ENCODE results near the gene PER2.
"Not testable (repeated sequence)": the region's sequence is repeated elsewhere in the genome, so short reads cannot be mapped to it uniquely, and the experiment has no call there.

The PER2 gene

DNA sequence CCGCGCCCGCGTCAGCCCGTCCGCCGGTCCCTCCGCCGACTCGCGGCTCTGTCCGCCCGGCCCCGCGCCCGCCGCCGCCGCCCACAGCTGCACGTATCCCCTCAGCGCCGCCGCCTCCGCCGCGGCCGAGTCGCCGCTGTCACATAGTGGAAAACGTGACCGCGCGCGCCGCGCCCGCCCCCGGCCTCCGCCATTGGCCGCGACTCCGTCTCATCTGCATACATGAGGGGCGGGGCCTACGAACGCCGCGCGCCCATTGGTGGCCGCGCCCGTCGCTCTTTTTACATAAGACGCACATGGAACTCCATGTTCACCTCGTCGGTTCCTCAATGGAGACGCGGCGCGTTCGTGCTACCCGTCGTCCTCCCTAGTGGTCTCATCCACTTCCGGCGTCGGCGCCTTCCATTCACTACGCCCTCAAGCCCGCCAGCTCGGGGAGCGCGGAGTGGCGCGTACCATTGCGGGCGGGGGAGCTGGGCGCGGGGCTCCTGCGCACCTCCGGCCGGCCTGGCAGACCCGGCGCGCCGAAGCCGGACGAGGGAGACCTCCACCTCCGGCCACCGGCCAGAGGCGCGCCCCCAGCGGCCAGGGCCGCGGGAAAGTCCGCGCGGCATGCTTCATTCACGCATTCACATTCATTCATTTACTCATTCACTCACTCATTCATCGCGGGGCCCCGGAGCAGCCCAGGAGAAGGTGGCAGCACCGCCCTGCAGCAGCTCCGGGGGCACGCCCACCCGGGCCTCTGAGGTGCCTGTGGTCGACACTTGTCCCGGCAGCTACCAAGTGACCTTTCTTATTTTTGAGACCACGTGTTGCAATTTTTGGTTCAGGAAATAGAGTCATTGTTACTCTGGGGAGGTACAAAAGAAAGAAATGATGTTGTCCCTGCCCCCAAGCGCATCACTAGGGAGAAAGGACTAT lies 502 bp upstream of the PER2 start:
- DNase-seq (ENCODE audit: low read depth): peak; percentile 95

DNA sequence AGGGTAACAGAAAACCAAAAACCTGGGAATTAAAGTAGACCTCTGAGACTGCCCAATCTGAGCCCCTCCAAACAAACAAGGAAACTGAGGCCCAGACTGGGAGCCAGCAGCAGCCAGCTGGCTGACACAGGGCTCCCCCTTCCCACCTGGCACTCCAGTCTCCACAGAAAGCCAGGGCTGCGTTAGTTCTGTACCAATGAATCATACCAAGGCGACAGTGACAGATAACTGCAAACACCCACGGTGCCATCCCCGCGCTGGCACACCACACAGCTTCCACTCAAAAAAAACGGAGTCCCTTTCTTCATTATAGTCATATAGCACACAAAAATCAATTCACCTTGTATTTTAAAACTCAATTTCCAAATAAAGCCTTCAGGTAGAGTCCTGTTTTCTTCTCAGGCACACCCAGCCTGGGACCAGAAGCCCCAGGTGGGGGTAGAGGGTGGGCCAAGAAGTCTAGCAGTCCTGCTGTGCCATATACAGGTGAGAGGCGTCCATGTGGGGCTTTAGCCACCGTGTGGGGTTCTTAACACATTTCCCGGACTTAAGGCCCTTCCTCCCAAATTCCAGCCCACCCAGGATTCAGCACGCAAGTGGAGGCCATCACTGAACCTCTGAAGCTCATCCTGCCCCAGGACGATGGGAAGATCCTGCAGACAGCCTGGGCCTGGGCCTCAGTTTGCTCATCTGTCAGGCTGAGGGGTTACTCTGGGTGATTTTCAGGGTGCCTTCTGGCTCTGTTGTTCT lies 1.2 kb downstream of the PER2 start:
- peak; percentile 11 for DNase-seq (ENCODE audit: low read depth)

DNA sequence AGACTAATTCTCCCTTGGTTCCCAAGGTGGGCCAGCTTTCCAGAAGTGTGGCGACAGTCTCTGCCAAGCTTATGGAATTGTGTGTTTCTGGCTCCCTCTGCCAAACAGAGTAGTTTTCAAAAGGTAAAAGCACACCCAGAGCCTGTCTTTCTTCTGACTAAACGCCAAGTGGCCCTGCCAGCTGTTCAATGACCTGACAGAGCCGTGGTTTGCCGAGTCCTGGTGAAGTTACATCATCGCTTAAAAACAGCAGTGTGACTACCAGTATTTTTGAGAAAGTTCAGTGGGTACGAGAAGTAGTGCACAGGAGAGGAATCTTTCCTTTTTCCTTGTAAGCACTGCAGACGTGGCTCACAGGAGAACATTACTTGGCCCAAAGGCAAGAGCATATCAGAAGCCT lies 1.9 kb downstream of the PER2 start:
- no peak for DNase-seq (ENCODE audit: low read depth)

DNA sequence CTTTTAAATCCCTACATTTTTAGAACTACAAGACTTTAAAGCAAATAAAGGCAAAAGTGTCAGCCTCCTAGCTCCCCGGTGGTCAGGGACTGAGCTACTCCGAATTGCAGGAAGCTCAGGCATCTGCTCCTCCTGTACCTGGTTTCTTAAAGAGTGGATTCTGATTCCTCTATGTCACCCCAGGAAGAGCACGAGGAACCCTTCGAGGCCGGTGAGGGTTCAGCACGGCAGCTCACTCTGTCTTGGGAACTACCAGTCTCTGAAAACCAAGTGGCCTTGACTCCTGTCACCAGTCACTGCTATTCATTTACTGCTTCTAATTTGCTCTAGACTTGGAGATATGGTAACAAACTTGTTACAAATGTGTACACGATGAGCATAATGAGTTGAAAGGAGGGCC lies 2.3 kb downstream of the PER2 start:
- no peak for DNase-seq (ENCODE audit: low read depth)

DNA sequence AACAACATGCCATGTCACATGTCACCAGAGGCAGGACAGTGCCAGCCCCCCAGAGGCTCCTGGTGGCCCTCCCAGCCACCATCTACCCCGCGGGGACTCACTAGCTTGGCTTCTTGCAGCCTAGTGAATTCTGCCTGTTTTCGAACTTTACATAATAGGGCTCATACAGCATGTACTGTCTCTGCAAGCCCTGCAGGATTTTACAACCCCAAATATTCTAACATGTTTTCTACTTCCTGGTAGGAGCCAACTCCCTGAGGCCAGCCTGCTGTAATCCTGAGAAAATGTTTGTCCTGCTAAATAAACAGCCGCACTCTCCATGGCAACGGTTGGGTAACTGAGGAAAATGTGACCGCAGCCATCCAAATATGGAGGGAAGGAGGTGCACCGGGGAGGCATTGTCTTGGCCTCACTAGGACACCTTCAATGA lies 2.7 kb downstream of the PER2 start:
- no peak for DNase-seq (ENCODE audit: low read depth)

DNA sequence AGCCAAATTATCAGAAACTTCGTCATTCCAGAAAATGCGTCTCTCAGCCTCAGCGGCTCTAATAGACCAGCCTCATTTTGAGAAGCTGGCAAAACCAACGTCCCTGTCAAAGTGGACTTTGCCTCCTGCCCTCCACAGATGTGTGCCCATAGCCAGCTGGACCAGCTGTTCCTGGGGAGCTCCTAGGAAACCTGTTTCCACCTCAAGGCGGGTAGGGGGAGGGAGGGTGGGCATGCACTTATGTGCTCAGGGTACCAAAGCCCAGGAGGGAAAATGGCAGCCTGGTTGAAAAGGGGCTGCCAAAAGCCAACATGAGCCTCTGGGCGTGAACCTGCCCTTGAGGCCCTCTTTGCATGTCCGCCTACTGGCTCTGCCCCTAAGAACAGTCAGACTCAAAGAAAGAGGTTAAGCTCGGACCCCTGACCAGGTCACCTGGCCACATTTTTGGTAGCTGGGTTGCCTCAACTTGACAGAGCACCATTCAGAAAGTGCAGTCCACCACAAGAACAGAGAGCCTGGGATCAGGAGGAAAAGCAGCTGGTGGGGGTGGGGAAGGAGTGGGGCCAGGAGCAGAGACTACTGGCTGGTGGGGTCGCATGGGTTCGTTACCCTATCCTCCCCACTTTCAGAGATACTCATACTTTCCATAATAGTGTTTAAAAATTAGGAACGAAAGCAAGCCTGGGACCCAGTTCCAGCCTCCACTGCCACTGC lies 3.5 kb downstream of the PER2 start:
- DNase-seq (ENCODE audit: low read depth): no peak

DNA sequence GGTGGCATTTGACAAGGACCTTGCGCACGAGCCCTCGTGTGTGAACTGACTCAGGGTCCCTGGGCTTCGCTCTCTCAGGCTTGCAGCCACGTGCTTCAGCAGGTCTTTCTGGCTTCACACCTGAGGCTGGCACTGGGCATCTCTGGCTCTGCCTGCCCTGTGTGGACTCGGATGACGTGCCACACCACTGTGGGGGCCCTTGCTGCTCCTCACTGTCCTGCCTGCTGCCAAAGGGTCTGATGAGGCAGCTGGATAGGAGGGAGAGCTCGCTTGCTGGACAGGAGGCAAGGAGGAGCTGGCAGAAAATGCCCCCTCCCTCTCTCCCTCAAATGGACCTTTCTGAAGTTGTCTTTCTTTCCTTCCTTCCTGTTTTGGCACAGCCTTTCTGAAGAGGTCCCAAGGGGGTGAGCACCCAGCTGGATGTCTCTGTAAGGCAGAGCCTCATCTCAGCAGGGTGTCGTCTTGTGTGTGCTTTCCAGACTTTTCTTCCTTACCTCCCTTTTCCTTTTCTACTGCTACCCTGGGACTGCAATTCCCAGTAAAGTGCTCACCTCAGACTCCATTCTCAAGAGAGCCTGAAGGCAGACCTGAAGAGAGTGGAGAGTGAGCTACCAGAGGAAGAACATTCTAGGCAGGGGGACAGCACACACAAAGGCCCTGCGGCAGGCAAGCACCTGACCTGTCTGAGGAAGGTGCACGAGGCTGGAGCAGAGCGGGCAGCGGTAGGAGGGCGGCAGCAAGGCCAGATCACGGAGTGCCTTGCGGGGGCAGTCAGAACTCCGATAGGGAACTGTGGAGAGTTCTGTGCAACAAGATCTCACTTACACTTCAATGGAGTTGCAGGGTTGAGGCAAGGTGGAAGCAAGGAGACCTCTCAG lies 5.3 kb downstream of the PER2 start:
- no peak for DNase-seq (ENCODE audit: low read depth)

DNA sequence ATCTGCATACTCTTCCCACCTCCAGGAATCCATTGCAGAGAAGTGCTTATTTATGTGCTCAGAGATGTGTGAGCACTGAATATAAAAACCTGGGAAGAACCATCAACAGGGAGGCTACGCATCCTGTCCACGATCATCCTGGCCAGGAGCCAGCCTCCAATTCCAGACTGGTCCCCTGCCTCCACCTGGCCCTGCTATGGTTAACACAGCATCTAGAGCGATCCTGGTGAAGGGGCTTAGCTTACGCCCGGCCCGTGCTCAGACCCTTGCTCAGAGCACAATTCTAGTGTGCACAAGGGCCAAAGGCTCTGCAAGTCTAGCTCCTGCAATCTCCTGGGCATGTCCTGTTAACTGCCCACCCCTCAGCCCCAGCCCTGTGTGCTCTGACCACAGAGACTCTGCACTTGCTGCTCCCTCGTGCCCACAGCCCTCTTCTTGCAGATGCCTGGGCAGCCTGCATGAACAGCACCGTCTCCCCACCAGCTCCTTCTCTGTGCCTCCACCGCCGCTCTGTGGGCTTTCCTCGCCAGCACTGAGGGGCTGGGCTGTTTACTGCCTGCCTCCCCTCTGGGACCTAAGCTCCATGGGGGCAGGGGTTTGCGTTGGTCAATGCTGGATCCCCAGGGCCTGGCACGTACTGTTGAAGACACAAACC lies 6.5 kb downstream of the PER2 start:
- no peak for DNase-seq (ENCODE audit: low read depth)

DNA sequence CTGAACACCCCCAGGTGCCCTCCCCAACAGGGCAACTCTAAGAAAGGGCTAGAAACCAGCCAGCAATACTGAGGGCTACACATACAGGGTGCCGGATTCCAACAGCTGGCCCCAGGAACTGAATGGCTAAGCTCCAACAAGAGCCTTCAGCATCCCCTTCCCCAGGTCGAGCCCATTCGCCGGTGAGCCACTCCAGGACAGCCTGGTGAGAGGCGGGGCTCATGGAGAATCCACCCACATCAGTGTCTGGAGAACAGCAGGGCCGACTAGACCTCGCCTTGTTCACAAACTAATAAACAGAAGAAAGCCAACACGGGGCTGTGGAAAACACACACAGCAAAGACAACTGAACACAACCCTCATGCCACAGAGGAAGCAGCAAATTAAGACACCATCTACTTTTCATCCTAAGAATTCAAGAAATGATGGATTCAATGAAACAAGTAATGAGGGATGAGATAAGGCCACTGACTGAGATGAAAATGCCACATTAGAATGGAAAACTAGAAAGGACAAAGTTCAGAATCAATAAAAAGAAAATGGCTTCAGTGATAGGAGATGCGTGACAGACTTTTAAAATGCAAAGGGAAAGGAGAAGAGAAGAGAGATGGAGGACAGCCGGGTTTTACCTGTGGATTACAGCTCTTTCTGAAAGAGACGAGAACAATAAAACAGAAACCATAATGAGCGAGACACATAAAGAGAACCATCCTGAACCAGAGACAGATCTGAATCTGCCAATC lies 8.2 kb downstream of the PER2 start:
- no peak for DNase-seq (ENCODE audit: low read depth)

DNA sequence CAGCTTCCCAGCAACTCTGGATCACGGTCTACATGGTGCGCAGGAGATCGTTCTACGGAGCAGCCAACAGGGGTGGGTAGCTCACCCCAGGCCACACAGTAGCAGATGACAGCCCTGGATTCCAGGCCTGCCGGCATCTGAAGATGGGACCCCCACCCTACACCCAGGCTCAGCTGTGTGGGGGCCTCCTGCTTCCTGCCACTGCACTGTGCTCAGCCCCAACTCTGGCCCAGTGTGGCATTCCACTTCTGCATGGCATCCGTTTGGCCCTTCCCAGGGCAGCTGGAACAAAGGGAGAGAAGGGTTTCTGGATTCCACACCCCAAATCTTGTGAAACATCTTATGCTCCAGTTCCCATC lies 9.1 kb downstream of the PER2 start:
- no peak for DNase-seq (ENCODE audit: low read depth)

DNA sequence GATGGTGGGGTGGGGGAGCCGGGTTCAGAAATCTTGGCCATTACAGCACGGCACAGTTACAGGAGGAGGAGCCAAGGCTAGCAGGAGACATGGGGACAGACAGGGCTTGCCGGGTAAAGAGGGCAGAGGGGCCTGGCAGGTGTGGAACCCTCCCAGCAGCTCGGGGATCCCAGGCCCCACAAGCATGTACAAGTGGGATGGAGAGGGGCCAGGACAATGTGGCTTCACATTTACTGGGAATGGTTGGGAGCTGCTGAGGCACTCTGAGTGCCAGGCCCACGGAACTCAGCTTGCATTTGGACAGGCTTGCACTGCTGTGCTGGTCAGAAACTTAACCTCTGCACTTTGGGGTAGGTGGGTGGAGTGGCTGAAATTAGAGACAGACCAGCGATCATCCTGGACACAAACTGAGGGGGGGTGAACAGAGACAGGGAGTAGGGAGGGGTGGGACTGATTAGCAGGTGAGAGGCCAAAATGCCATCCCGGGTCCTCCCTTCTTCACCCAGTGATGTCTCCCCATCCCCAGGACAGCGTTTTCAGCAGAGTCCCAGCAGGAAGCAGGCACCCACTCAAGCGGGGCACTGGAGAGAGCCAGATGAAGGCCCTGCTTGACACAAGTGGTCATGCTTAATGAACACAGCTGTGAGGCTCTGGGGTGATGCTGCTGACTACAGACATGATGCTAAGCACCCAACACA lies 9.6 kb downstream of the PER2 start:
- DNase-seq (ENCODE audit: low read depth): no peak

DNA sequence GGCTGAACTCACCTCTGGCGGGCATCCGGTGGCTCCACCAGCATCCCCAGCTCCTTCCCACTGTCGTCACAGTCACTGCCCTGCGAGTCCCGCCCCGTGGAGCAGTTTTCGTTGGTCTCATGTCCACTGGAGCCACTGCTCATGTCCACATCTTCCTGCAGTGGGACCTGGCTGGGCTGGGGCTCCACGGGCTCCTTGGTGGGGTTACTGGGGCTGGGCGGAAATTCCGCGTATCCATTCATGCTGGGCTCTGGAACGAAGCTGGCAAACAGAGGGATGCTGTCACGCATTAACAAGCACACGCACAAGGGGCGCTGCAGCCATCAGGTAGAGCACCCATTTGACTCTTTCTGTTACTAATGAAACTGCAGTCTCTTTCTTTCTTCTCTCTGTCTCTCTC lies 10.7 kb downstream of the PER2 start:
- DNase-seq (ENCODE audit: low read depth): no peak

DNA sequence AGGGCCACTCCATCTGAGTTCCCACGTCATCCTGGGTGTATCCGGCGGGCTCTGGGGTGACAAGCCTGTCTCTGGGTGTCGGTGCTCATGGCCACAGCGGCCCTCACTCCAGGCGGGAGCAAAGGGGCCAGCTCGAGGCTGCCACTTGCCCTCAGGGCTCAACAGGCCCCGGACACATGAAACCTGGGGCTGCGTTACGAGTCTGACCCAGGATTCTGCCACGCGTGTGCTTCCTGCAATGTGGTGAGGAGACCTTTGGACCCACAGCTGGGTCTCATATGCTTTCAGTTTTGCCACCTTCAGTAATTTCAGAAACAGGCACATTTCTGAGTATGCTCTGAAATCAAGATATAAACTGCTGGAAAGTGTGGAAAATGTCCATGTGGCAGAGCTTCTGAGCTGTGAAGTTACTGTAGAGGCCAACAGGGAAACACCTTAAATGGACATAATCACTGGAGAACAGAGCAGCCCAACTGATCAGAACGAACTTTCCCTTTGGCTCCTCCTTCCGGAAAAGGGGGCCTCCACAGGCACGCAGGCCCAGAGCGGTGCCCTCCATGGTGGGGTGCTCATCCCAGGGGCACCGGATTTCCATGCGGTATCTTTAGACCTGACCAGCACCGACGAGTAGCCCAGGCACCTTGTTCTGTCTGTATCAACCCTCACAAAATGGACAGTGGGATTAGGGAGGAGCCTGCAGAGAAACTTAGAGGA lies 14.1 kb downstream of the PER2 start:
- DNase-seq (ENCODE audit: low read depth): no peak

DNA sequence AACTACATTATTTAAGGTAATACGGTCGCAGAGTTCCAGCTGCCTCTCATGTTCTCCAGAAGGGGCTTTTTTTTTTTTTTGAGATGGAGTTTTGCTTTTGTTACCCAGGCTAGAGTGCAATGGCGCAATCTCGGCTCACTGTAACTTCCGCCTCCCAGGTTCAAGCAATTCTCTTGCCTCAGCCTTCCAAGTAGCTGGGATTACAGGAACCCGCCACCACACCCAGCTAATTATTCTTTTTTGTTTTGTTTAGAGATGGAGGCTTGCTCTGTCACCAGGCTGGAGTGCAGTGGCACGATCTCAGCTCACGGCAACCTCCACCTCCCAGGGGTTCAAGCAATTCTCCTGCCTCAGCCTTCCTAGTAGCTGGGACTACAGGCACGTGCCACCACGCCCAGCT lies 15.0 kb downstream of the PER2 start:
- DNase-seq (ENCODE audit: low read depth): not testable (repeated sequence)

DNA sequence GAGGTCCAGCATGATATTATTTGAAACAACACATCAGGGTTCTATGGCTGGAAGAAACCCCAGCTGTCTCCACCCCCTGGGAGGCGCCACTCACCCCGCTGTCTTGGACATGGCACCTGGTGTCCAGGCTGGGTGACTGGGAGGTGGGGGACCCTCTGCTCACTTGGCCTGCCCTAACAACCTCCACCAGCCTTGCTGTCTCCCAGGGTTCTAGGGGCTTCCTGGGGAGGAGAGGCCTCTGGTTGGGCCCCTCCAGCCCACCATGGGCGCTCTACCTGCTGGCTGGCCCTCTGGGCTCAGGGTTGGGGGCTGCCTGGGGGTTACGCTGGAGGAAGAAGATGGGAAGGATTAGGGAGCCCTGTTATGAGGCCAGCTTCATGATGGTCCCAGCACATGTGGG lies 16.3 kb downstream of the PER2 start:
- DNase-seq (ENCODE audit: low read depth): no peak

DNA sequence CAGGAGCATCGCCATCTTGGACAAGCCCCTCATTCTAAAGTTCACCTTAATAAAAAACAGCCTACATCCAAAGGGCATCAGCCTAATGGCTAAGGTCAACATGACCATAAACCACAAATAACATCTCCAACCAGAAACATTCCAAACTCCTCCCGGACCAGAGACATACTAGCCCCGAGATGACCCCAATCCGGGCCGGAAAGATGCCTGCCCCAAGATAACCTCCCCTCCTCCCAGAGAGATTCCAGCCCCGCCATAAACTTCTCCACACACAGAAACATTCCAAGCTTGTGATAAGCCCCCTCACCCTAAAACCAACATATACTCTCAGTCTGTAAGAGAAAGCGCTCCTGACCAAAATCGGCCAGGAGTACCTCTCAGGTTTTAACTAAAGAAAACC lies 16.7 kb downstream of the PER2 start:
- not testable (repeated sequence) for DNase-seq (ENCODE audit: low read depth)

DNA sequence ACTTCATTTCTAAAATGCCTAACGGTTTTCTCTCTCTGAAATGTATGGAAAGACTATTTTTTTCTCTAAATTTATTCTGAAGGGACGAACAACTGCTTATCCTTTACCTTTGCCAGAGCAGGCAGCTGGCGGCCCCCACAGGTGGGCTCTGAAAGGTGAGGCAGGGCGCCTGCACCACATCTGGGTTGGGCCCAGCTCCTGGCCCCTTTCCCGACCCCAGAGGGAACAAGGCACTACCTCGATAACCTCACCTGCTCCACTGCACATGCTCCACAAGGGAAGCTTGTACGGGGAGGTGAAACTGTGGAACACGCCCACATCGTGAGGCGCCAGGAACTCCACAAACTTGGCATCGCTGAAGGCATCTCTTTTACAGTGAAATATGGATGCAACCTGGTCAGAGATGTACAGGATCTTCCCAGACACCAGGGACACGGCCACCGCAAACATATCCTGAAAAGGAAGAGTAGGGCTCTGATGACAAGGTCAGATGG lies 17.3 kb downstream of the PER2 start:
- no peak for DNase-seq (ENCODE audit: low read depth)

DNA sequence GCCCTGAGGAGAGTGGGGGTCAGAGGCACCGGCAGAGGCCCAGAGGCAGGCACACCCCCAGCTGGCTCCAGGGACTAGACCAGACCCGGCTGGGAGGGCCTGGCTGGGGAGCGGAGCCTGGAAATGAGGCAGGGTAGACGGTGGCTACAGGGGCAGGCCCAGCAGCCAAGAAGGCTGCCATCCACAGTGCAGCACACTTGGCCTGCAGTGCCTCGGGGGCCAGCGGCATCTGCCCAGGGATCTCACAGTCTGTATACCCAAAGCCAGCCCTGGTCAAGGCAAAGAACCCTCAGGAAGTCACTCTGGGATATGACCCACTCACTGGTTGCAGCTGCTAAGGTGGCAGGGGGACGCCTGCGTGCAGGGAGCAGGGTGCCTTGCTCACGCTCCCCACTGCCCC lies 17.8 kb downstream of the PER2 start:
- no peak for DNase-seq (ENCODE audit: low read depth)

DNA sequence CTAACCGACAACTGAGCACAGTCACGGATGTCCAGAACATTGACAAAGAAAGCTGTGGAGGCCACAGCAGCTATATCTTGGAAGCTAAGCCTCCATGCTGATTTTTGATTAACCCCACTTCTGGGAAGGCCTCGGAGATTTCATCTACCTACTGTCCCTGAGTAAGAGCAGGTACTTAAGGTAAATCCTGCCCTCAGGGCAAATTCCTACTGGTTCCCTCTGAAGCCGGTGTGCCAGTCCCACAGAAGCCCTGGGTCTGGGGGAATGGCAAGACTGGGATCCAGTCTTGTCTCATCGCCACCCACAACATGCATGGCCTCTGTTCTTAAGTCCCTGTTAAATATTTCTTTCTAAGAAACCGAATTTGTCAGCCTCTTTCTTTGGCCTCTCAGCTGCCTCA lies 18.7 kb downstream of the PER2 start:
- DNase-seq (ENCODE audit: low read depth): no peak
